Ovary (tissue), 3 donors: ENCODE measurements around the gene TAGLN2.

ENCODE experiments used
- CTCF ChIP-seq, 3 donors: fragments of 450-650 bp in 2 of 3; fragments of 200-600 bp in 1 of 3; IDR thresholded peaks; one replicate each; pipeline versions ENCODE4 v1.5.1 to v1.8.0; 2016 to 2022; ENCODE audit warnings: antibody characterized with exemption in 3 of 3, mild to moderate bottlenecking in 1 of 3
- EP300 ChIP-seq: sonication (generic); formaldehyde crosslinking; IDR thresholded peaks from one replicate; pipeline ENCODE4 v1.6.1; 2017; ENCODE audit warnings: antibody characterized with exemption
- POLR2A ChIP-seq: fragments of 450-650 bp; IDR thresholded peaks from one replicate; pipeline ENCODE4 v1.6.1; 2017; ENCODE audit warnings: antibody characterized with exemption, mild to moderate bottlenecking, moderate library complexity
- donor health status: DM: no; HTN: no; CAD: no.

DNA sequence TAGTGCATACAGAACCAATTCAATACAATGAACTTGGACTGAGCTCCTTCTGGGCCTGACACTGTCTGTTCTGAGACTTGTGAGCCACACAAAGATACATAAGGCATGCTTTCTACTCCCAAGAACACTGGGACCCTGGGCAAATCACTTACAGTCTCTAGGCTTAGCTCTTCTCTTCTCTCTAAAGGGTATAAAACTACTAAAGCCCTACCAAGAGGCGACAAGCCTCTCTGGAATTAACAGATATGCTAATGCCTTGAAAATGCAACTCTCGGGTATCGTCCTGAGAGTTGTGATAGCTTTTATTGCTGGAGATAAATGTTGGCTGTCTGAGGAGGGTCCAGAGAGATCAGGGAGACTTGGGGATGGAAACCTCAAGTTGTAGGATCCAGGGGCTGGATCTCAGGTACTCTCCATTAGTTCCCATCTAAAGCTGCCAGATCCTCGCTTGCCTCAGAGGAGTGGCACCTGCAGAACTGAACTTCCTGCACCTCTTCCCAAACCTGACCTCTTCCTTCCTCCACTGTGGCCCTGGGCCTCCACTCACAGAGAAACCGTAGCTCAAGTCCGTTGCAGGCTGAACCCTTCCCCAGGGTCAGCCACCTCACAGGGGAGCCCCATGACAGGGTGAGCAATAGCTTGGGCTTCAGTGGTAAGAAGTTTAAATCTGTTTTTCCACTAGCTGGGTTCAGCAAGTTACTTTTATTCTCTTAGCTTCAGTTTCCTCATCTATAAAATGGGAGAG is 13.8 kb downstream of the TAGLN2 start:
- no peak for TF ChIP-seq CTCF (IDR thresholded peaks at IDR 0.05)
- no peak for TF ChIP-seq POLR2A
- no peak for TF ChIP-seq EP300
